BLaER1 treated with 17β-estradiol and CSF1 and Interleukin-3, amounts not matched to agents 10 nM and 100 nM (cell line): ENCODE measurements around the gene ACOX1.
A peak's percentile ranks its signal among the peaks of the same experiment; 100 is the strongest.

Experiments
- H3K27ac ChIP-seq, 11 experiments: shearing (Covaris generic); formaldehyde crosslinking; 2 replicates each; pipeline ENCODE4 v1.8.1; 2022
- H3K27me3 ChIP-seq, 11 experiments: shearing (Covaris generic); formaldehyde crosslinking; 2 replicates each; pipeline ENCODE4 v1.8.1; 2022
- H3K36me3 ChIP-seq, 11 experiments: shearing (Covaris generic); formaldehyde crosslinking; 2 replicates each; pipeline ENCODE4 v1.8.1; 2022
- H3K4me1 ChIP-seq, 10 experiments: shearing (Covaris generic); formaldehyde crosslinking; 2 replicates each; pipeline ENCODE4 v1.8.1; 2022
- H3K4me2 ChIP-seq, 11 experiments: shearing (Covaris generic); formaldehyde crosslinking; 2 replicates each; pipeline ENCODE4 v1.8.1; 2022
- H3K4me3 ChIP-seq, 10 experiments: shearing (Covaris generic); formaldehyde crosslinking; 2 replicates each; pipeline ENCODE4 v1.8.1; 2022
- H3K9ac ChIP-seq, 11 experiments: shearing (Covaris generic); formaldehyde crosslinking; 2 replicates each; pipeline ENCODE4 v1.8.1; 2022
- H3K9me3 ChIP-seq, 11 experiments: shearing (Covaris generic); formaldehyde crosslinking; replicated peaks in 1 of 11; 2 replicates each; pipeline ENCODE4 v1.8.1; 2022
- H4K20me1 ChIP-seq, 11 experiments: shearing (Covaris generic); formaldehyde crosslinking; 2 replicates each; pipeline ENCODE4 v1.8.1; 2022
- Cebpa-rat ChIP-seq, 11 experiments: shearing (Covaris generic); IDR thresholded peaks; 2 replicates each; pipeline ENCODE4 v1.8.1; 2022

Gene ACOX1

DNA sequence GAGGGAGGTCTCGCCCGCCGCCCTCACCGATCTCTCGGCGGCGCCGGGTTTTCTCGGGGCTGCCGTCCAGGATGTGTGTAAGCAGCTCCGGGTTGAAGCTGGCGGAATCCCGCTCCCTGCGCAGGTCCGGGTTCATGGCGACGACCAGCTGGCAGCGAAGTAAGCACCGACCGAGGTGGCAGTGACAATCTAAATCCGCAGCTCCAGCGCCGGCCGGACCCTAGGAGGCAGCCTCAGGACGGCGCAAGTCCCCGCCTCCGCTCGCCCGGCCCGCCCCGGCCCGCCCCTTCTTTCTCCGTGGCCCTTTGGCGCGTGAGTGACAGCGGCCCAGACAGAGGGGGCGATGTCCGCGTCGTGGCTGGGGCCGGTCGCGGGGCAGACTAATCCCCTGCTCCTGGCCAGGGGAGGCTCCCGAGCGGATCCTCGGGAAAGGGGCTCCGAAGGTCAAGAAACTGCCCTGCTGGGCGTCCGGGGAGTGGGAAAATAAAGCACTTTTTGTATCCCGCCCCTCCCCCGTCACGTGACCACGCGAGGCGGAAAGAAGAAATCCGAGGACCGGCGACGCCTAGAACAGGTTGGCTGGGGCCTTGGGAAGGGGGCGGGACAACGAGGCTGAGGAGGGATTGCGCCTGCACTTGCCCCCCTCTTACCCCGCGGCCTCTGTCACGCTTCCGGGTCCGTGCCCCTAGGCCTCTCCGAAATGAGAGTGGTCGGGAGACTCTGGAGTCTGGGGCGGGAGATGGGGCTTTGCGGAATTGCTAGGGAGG is at the start of gene ACOX1, which contains the start of gene TEN1:
Gene ACOX1, minus strand, starts transcription at position 229 of the 767 bp plus-strand sequence. Its CDS starts 93 bp downstream, at position 136.
Gene TEN1, plus strand, starts transcription at position 303 of the 767 bp plus-strand sequence. CDS start 6,953 bp downstream, outside the sequence.
- H4K20me1 ChIP-seq: no peaks in the 10 kb centered on the region; a peak in 1 of 22 replicates
- no peaks in the 10 kb centered on the region for H3K9me3 ChIP-seq
- no peaks in the 10 kb centered on the region for H3K27me3 ChIP-seq
- H3K36me3 ChIP-seq: peaks cover 0 to 26% (median 7%) of the 10 kb centered on the region in 11 experiments; a peak in 12 of 22 replicates
- H3K9ac ChIP-seq: peak within 1 kb of the TSS; percentile 89 to 98 (median 96)
- peak within 1 kb of the TSS; percentile 76 to 97 (median 86) for H3K4me3 ChIP-seq
- peak within 1 kb of the TSS; percentile 74 to 97 (median 90) for H3K4me2 ChIP-seq
- H3K4me1 ChIP-seq: peaks cover 38 to 74% (median 51%) of the 10 kb centered on the region in 10 experiments
- H3K27ac ChIP-seq: peak within 1 kb of the TSS; percentile 94 to 99 (median 98)
- no peak for TF ChIP-seq Cebpa-rat (IDR thresholded peaks at IDR 0.05)

DNA sequence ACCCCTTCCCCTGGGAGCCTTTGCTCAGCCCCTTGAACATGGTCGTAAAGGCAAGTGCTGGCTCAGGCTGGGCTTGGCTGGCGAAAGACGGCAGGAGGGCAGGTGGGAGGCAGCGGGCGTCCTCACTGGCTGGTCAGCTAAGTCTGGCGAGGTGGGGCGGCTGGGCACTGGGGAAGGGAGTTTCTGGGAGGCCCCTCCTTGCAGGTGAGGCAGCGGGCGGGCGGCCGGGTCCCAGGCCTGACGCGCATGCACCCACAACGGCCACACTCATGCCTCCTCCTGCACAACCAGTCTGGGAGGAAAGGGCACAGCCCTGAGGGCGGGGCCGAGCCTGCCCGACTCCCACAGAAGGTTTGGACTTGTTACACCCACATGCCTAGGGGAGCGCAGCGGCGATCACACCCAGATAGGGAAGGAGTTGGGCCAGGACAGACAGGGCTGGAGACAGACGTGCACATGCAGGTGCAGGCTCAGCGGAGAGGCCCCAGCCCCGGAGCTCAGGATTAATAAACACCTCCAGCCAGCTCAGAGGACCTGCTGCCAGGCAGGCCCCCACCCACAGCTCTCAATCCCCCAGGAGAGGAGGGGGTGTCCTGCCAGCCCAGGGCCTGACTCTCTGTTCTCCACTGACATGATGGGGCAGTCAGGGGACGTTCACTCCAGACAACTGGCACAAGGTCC is 48.3 kb upstream of the ACOX1 start, which contains the start of gene EVPL:
Gene EVPL, minus strand, starts transcription at position 148 of the 681 bp plus-strand sequence. Its CDS starts 108 bp downstream, at position 40.
- Histone ChIP-seq H3K9ac (no peak within 1 kb of the TSS), H3K4me2 (peak within 1 kb of the TSS in 6 of 11 experiments; percentile 14 to 90 (median 86); a peak in 9 of 22 replicates), H3K27me3 (no peaks in the 10 kb centered on the region), H3K4me1 (peaks cover 10 to 43% (median 34%) of the 10 kb centered on the region in 10 experiments; a peak in 19 of 20 replicates), H4K20me1 (no peaks in the 10 kb centered on the region), H3K27ac (peak within 1 kb of the TSS in 2 of 11 experiments; percentile 80 to 85; a peak in 1 of 22 replicates), H3K4me3 (no peak within 1 kb of the TSS), H3K36me3 (no peaks in the 10 kb centered on the region), H3K9me3 (peaks cover 0 to 4% (median 0%) of the 10 kb centered on the region in 11 experiments; a peak in 3 of 22 replicates)
- no peak for TF ChIP-seq Cebpa-rat (IDR thresholded peaks at IDR 0.05)

DNA sequence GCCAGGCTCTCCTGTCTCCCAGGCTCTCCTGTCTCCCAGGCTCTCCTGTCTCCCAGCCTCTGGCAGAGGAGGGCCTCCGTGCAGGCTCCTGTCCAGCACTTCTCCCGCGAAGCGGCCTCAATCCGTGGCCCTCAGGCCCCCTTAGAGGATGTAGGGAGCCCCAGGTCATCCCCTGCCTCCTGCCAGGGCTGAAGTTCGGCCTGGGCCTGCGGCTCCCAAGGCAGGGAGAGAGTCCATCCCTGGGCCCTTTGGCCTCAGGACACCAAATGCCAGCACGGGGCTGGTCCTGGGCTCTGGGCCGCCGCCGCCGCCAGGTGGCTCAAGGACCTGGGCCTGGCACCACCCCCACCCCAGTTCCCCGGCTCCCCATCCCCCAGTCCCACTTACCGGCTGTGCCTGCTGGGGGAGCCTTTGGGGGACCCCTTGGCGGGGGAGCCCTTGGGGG is 47.8 kb upstream of the ACOX1 start:
- Histone ChIP-seq H3K4me2 (no peak overlapping the region), H3K27ac (no peak overlapping the region), H3K4me1 (peaks cover 10 to 46% (median 35%) of the 10 kb centered on the region in 10 experiments; a peak in 19 of 20 replicates), H3K9me3 (no peaks in the 10 kb centered on the region), H3K4me3 (no peak overlapping the region), H3K9ac (no peak overlapping the region), H3K36me3 (no peaks in the 10 kb centered on the region), H3K27me3 (no peaks in the 10 kb centered on the region), H4K20me1 (no peaks in the 10 kb centered on the region)
- no peak for TF ChIP-seq Cebpa-rat (IDR thresholded peaks at IDR 0.05)

DNA sequence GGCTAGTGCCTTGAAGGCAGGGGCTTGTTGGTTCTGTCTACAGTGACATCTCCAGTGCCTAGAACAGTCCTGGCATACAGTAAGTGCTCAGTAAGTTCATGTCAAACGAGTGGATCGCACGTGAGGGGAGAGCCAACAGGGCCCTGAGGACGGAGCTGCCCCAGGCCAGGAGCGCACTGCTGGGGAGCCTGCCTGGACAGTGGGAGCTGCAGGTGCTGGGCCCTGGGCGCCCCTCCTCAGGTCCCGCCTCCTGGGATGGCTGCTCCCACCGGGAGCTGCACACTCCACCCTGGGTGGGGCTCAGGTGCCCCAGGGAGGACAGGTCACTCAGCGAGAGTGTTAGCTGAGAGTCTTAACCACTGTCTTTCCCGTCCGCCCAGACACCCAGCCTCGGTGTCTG is 46.3 kb upstream of the ACOX1 start:
- Histone ChIP-seq H3K27me3 (0 out of 22 replicates have a peak, but pooled peaks cover 0 to under 1% (median 0%) of the 10 kb centered on the region in 11 experiments), H3K27ac (no peak overlapping the region), H3K9ac (no peak overlapping the region), H4K20me1 (no peaks in the 10 kb centered on the region), H3K9me3 (no peaks in the 10 kb centered on the region), H3K36me3 (no peaks in the 10 kb centered on the region), H3K4me2 (no peak overlapping the region), H3K4me3 (no peak overlapping the region), H3K4me1 (peaks cover 10 to 51% (median 32%) of the 10 kb centered on the region in 10 experiments; a peak in 19 of 20 replicates)
- TF ChIP-seq Cebpa-rat (IDR thresholded peaks at IDR 0.05): no peak

DNA sequence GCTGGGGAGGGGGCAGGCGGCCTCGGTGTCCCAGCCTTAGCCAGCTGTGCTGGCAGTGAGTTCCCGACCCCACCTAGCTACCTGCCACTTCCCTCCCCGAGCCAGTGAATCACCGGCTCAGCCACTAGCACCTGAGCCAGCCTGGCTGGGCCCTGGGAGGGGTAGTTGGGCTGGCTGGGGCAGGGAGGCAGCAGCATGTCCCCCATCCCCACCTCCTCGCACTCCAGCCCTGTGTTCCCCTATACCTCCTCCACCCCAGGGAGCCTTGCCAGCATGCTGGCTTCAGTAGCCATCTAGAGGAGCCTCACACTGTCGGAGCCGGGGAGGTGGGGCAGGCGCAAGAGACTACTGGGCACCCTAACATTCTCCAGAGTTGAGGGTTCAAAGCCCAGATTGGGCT is 45.4 kb upstream of the ACOX1 start:
- H3K4me3 ChIP-seq: no peak overlapping the region
- no peaks in the 10 kb centered on the region for H4K20me1 ChIP-seq
- peaks cover 2 to 48% (median 27%) of the 10 kb centered on the region in 10 experiments; a peak in 19 of 20 replicates for H3K4me1 ChIP-seq
- no peak overlapping the region for H3K9ac ChIP-seq
- H3K27ac ChIP-seq: no peak overlapping the region
- H3K27me3 ChIP-seq: 0 out of 22 replicates have a peak, but pooled peaks cover 0 to 3% (median 0%) of the 10 kb centered on the region in 11 experiments
- no peaks in the 10 kb centered on the region for H3K9me3 ChIP-seq
- no peak overlapping the region for H3K4me2 ChIP-seq
- H3K36me3 ChIP-seq: no peaks in the 10 kb centered on the region
- TF ChIP-seq Cebpa-rat (IDR thresholded peaks at IDR 0.05): no peak

DNA sequence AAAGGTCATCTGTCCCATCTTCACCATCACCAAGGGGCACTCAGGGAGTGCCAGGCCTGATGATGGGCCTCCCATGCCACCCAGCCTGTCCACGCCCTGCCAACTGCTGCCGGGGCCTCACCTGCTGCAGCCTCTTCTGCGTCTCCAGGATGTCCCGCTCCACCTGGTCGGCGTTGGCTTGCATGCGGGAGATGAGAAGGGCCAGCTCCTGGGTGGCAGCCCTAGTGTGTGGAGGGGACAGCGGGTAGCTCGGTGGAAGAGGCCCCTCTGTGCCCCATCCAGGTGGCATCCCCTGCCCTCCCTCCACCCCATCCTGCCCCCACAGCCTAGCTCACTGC is 44.9 kb upstream of the ACOX1 start:
- Histone ChIP-seq H3K4me2 (no peak overlapping the region), H4K20me1 (no peaks in the 10 kb centered on the region), H3K9me3 (no peaks in the 10 kb centered on the region), H3K36me3 (no peaks in the 10 kb centered on the region), H3K27ac (no peak overlapping the region), H3K4me3 (no peak overlapping the region), H3K27me3 (0 out of 22 replicates have a peak, but pooled peaks cover 0 to 3% (median 0%) of the 10 kb centered on the region in 11 experiments), H3K4me1 (peaks cover 0 to 44% (median 22%) of the 10 kb centered on the region in 10 experiments; a peak in 15 of 20 replicates), H3K9ac (no peak overlapping the region)
- TF ChIP-seq Cebpa-rat (IDR thresholded peaks at IDR 0.05): no peak

DNA sequence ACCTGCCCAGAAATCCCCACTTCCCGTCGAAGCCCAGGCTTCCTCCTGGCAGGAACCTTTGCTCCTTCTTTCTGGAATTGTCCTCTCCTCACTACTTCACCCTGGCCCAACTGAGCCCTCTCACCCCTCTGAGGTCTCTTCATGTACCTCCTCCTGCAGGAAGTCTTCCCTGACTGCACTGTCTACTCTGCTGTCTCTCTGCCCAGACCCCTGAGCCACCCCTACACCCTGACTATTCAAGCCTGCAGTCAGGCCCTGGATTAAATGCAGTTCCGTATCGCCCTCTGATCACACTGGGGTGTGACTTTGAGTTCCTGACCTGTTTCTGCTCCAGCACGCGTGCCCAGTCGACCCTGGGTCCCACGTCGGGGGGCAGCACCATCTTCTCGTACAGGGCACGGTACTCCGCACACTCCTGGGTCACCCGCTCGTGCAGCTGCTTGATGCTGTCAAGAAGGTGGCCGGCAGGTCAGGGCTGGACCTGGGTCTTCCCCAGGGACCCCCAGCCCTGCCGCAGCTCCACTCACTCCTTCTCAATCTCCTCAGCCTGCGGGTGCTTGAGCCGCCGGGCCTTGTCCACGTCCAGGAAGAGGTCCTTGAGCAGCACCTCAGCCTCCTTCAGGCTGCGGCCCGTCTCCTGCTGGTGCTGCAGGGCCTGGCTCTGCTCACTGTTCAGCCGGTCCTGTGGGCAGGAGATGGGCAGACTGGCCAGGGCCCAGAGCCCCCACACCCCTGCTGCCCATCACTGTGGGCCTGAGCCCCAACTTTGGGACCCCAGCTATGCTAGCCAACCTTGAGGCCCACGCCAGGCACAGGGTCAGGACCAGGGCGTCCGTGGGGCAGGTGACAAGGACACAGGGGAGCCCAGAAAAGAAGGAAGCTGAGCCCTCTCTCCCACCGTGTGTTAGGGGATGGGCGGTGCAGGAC is 44.3 kb upstream of the ACOX1 start:
- H3K36me3 ChIP-seq: no peaks in the 10 kb centered on the region
- H3K4me2 ChIP-seq: no peak overlapping the region
- no peak overlapping the region for H3K27ac ChIP-seq
- no peak for TF ChIP-seq Cebpa-rat (IDR thresholded peaks at IDR 0.05)
- H3K27me3 ChIP-seq: 0 out of 22 replicates have a peak, but pooled peaks cover 0 to 3% (median 0%) of the 10 kb centered on the region in 11 experiments
- no peaks in the 10 kb centered on the region for H4K20me1 ChIP-seq
- H3K9ac ChIP-seq: no peak overlapping the region
- H3K4me1 ChIP-seq: peaks cover 0 to 38% (median 16%) of the 10 kb centered on the region in 10 experiments; a peak in 12 of 20 replicates
- H3K9me3 ChIP-seq: no peaks in the 10 kb centered on the region
- no peak overlapping the region for H3K4me3 ChIP-seq

DNA sequence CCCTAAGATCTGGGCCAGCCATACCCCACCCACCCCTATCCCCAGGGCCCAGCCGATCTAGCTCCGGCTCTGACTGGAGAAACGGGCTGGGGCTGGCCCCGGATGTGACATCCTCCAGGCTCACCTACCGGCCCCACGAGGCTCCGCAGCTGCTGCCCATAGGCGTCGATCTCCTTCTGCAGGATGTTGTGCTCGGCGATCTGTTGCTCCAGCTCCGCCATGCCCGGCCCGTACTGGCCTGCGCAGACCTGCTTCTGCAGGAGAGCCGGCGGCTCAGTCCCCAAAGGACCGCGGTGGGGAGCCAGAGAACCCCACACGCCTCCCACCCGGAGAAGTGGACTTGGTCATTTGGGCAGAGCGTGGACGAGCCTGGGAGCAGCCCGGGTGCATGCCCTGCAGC is 43.3 kb upstream of the ACOX1 start:
- Histone ChIP-seq H3K27ac (no peak overlapping the region), H3K9ac (no peak overlapping the region), H4K20me1 (no peaks in the 10 kb centered on the region), H3K4me1 (peaks cover 0 to 29% (median 11%) of the 10 kb centered on the region in 10 experiments; a peak in 12 of 20 replicates), H3K4me2 (peak overlapping the region in 1 of 11 experiments; percentile 24; a peak in 2 of 22 replicates), H3K4me3 (no peak overlapping the region), H3K27me3 (0 out of 22 replicates have a peak, but pooled peaks cover 0 to 3% (median 0%) of the 10 kb centered on the region in 11 experiments), H3K9me3 (no peaks in the 10 kb centered on the region), H3K36me3 (no peaks in the 10 kb centered on the region)
- no peak for TF ChIP-seq Cebpa-rat (IDR thresholded peaks at IDR 0.05)
